Measurements from ENCODE around the gene SCFD2. TPM values are rescaled to one million over a fixed set of nuclear protein-coding genes. Genes with fewer than 3 reads are reported as not detected.

Gene SCFD2
- total RNA-seq, 1 experiment from 2014 or later, result 12.4 TPM

DNA sequence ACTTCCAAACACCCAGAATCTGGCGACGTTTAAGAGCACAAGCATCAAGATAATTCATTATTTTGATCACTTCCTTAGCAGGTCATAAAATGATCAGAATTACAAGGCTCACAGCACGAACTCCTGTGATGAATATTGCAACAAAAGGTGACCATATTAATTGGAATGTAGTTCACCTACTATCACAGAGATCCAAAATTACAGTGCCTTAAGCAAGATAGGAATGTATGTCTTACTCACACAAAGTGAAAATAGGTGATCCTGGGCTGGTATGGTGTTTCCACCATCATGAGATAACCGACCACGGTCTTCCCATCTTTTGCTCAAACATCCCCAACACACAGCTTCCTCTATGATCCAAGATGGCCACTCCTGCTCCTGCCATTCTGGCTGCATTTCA is 131.2 kb downstream of the SCFD2 start:
- Mint-ChIP-seq H3K4me1 (no peaks in the 10 kb centered on the region), H3K36me3 (peaks cover 3% of the 10 kb centered on the region), H3K27me3 (ENCODE audit: low read depth) (no peaks in the 10 kb centered on the region), H3K4me3 (no peak overlapping the region), H3K27ac (no peak overlapping the region), H3K9me3 (peaks cover 9% of the 10 kb centered on the region)
- DNase-seq (ENCODE audit: low spot score) (no peak), ATAC-seq (no peak)
- CTCF ChIA-PET, result no interaction called here
- TF ChIP-seq GABPB1 (CRISPR knock-in tag; IDR thresholded peaks at IDR 0.05) (no peak), ESRRA (CRISPR knock-in tag; IDR thresholded peaks at IDR 0.05; ENCODE audit: borderline replicate concordance) (no peak), SMAD3 (CRISPR knock-in tag; IDR thresholded peaks at IDR 0.05; ENCODE audit: borderline replicate concordance) (no peak), NR1H2 (CRISPR knock-in tag; IDR thresholded peaks at IDR 0.05) (no peak), SP1 (CRISPR knock-in tag; conservative IDR thresholded peaks at IDR 0.05) (no peak), MXD4 (CRISPR knock-in tag; IDR thresholded peaks at IDR 0.05; ENCODE audit: borderline replicate concordance) (no peak), FOXJ3 (CRISPR knock-in tag; IDR thresholded peaks at IDR 0.05; ENCODE audit: borderline replicate concordance) (no peak)
- POLR2A ChIA-PET, result no interaction called here

DNA sequence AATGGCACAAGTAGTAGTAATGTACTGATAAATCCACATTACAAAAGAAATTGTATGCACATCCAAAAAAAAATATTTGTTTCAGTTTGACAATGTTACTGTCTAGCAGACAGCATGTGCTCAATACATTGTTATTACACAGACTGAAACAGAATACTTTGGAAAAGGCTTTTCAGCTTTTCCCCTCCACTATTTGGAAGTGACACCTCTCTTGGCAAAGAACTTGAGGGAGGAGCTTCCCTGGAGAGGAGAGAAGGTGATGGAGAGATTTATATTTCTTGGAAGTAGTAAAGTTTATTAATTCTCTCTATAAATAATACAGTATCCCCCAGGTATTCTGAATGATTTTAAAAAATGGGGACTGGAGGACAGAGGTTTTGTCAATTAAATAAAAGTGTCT is 131.8 kb downstream of the SCFD2 start:
- ChIA-PET CTCF (no interaction called here), POLR2A (no interaction called here)
- Mint-ChIP-seq H3K27me3 (ENCODE audit: low read depth) (no peaks in the 10 kb centered on the region), H3K4me1 (no peaks in the 10 kb centered on the region), H3K36me3 (no peaks in the 10 kb centered on the region), H3K27ac (no peak overlapping the region), H3K9me3 (peaks cover 6% of the 10 kb centered on the region; the same call in 1 of the 2 replicates), H3K4me3 (no peak overlapping the region)
- TF ChIP-seq FOXP1 (CRISPR knock-in tag; IDR thresholded peaks at IDR 0.05; ENCODE audit: borderline replicate concordance) (no peak), EMX1 (CRISPR knock-in tag; IDR thresholded peaks at IDR 0.05) (no peak), GTF2I (CRISPR knock-in tag; conservative IDR thresholded peaks at IDR 0.05) (no peak), NFATC4 (CRISPR knock-in tag; IDR thresholded peaks at IDR 0.05) (no peak), GRHL2 (CRISPR knock-in tag; IDR thresholded peaks at IDR 0.05; ENCODE audit: insufficient replicate concordance, severe bottlenecking) (no peak), ZNF671 (CRISPR knock-in tag; IDR thresholded peaks at IDR 0.05) (no peak), SMAD4 (CRISPR knock-in tag; IDR thresholded peaks at IDR 0.05) (no peak)
- TF ChIP-seq, protein P1, sequence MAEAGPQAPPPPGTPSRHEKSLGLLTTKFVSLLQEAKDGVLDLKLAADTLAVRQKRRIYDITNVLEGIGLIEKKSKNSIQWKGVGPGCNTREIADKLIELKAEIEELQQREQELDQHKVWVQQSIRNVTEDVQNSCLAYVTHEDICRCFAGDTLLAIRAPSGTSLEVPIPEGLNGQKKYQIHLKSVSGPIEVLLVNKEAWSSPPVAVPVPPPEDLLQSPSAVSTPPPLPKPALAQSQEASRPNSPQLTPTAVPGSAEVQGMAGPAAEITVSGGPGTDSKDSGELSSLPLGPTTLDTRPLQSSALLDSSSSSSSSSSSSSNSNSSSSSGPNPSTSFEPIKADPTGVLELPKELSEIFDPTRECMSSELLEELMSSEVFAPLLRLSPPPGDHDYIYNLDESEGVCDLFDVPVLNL (CRISPR knock-in tag; IDR thresholded peaks at IDR 0.05; ENCODE audit: borderline replicate concordance, low read depth), result no peak
- TF ChIP-seq, protein P2, sequence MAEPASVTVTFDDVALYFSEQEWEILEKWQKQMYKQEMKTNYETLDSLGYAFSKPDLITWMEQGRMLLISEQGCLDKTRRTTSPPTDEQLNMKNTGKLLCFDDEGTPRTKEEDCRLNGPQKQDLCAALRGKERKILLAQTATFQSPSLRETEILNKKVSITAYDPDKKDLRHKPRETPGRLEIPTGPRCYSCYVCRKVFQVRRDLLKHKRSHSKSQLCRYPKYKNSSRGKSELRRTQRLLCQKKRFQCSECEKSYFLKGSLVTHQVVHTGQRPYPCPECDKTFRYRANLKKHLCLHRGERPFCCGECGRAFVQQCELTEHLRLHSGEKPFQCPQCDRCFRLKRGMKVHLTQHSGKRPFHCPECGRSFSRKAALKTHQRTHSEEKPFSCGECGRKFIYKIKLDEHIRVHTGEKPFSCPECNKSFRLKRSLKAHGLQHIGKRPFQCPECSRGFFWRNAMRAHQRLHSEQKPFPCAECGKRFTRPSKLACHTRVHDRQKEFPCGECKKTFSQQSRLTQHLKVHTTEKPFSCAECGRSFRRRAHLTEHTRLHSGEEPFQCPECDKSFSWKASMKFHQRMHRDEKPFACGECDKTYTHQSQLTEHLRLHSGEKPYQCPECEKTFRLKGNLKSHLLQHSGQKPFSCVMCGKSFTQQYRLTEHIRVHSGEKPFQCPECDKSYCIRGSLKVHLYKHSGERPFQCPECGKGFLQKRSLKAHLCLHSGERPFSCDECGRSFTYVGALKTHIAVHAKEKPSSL (CRISPR knock-in tag; conservative IDR thresholded peaks at IDR 0.05), result no peak
- TF ChIP-seq, protein P3, sequence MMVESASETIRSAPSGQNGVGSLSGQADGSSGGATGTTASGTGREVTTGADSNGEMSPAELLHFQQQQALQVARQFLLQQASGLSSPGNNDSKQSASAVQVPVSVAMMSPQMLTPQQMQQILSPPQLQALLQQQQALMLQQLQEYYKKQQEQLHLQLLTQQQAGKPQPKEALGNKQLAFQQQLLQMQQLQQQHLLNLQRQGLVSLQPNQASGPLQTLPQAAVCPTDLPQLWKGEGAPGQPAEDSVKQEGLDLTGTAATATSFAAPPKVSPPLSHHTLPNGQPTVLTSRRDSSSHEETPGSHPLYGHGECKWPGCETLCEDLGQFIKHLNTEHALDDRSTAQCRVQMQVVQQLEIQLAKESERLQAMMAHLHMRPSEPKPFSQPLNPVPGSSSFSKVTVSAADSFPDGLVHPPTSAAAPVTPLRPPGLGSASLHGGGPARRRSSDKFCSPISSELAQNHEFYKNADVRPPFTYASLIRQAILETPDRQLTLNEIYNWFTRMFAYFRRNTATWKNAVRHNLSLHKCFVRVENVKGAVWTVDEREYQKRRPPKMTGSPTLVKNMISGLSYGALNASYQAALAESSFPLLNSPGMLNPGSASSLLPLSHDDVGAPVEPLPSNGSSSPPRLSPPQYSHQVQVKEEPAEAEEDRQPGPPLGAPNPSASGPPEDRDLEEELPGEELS (CRISPR knock-in tag; IDR thresholded peaks at IDR 0.05), result no peak
- TF ChIP-seq, protein P4, sequence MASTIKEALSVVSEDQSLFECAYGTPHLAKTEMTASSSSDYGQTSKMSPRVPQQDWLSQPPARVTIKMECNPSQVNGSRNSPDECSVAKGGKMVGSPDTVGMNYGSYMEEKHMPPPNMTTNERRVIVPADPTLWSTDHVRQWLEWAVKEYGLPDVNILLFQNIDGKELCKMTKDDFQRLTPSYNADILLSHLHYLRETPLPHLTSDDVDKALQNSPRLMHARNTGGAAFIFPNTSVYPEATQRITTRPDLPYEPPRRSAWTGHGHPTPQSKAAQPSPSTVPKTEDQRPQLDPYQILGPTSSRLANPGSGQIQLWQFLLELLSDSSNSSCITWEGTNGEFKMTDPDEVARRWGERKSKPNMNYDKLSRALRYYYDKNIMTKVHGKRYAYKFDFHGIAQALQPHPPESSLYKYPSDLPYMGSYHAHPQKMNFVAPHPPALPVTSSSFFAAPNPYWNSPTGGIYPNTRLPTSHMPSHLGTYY (CRISPR knock-in tag; IDR thresholded peaks at IDR 0.05), result no peak
- ATAC-seq (no peak), DNase-seq (ENCODE audit: low spot score) (no peak)

All from WTC11 (cell line).